ENCODE measurements around the gene CREB3L1. TPM values are rescaled to one million over a fixed set of nuclear protein-coding genes. Genes with fewer than 3 reads are reported as not detected.

The CREB3L1 gene
- polyA plus RNA-seq, 3 donors, result 11.7 to 18.9 (median 16.6) TPM

GRCh38 chr11:46264030-46264429, 13.4 kb upstream of the CREB3L1 start:
- DNase-seq (ENCODE audit: extremely low read depth in 1 of 11, low read depth in 9 of 11, low spot score in 4 of 11), result no peak

- no peak for DNase-seq (ENCODE audit: extremely low read depth in 1 of 11, low read depth in 9 of 11, low spot score in 4 of 11)
Observed at GRCh38 chr11:46264976-46265375, 12.5 kb upstream of the CREB3L1 start.

GRCh38 chr11:46265764-46266163, 11.7 kb upstream of the CREB3L1 start:
- no peak for DNase-seq (ENCODE audit: extremely low read depth in 1 of 11, low read depth in 9 of 11, low spot score in 4 of 11)

GRCh38 chr11:46267930-46268329, 9.5 kb upstream of the CREB3L1 start:
- DNase-seq (ENCODE audit: extremely low read depth in 1 of 11, low read depth in 9 of 11, low spot score in 4 of 11), result no peak

- no peak for DNase-seq (ENCODE audit: extremely low read depth in 1 of 11, low read depth in 9 of 11, low spot score in 4 of 11)
Observed at GRCh38 chr11:46270684-46271083, 6.8 kb upstream of the CREB3L1 start.

GRCh38 chr11:46271407-46271806, 6.1 kb upstream of the CREB3L1 start:
- no peak for DNase-seq (ENCODE audit: extremely low read depth in 1 of 11, low read depth in 9 of 11, low spot score in 4 of 11)

GRCh38 chr11:46271875-46272815, 5.3 kb upstream of the CREB3L1 start:
- no peak for DNase-seq (ENCODE audit: extremely low read depth in 1 of 11, low read depth in 9 of 11, low spot score in 4 of 11)

- no peak for DNase-seq (ENCODE audit: extremely low read depth in 1 of 11, low read depth in 9 of 11, low spot score in 4 of 11)
Observed at GRCh38 chr11:46272816-46273427, 4.5 kb upstream of the CREB3L1 start.

GRCh38 chr11:46273511-46274205, 3.8 kb upstream of the CREB3L1 start:
- no peak for DNase-seq (ENCODE audit: extremely low read depth in 1 of 11, low read depth in 9 of 11, low spot score in 4 of 11)

- DNase-seq (ENCODE audit: extremely low read depth in 1 of 11, low read depth in 9 of 11, low spot score in 4 of 11), result no peak
Observed at GRCh38 chr11:46275964-46276641, 1.4 kb upstream of the CREB3L1 start.

GRCh38 chr11:46277313-46277621, 195 bp upstream of the CREB3L1 start:
- DNase-seq (ENCODE audit: extremely low read depth in 1 of 11, low read depth in 9 of 11, low spot score in 4 of 11), result peak in 1 of 11 donors; percentile 53

- DNase-seq (ENCODE audit: extremely low read depth in 1 of 11, low read depth in 9 of 11, low spot score in 4 of 11), result no peak
Observed at GRCh38 chr11:46278387-46279125, 1.1 kb downstream of the CREB3L1 start.

GRCh38 chr11:46279126-46280099, 2.0 kb downstream of the CREB3L1 start:
- no peak for DNase-seq (ENCODE audit: extremely low read depth in 1 of 11, low read depth in 9 of 11, low spot score in 4 of 11)

GRCh38 chr11:46280706-46281105, 3.2 kb downstream of the CREB3L1 start:
- DNase-seq (ENCODE audit: extremely low read depth in 1 of 11, low read depth in 9 of 11, low spot score in 4 of 11), result no peak

GRCh38 chr11:46281371-46281831, 3.9 kb downstream of the CREB3L1 start:
- DNase-seq (ENCODE audit: extremely low read depth in 1 of 11, low read depth in 9 of 11, low spot score in 4 of 11), result peak in 2 of 11 donors; percentile 39 to 74

GRCh38 chr11:46285173-46285572, 7.7 kb downstream of the CREB3L1 start:
- no peak for DNase-seq (ENCODE audit: extremely low read depth in 1 of 11, low read depth in 9 of 11, low spot score in 4 of 11)

- DNase-seq (ENCODE audit: extremely low read depth in 1 of 11, low read depth in 9 of 11, low spot score in 4 of 11), result no peak
Observed at GRCh38 chr11:46285594-46286033, 8.2 kb downstream of the CREB3L1 start.
